Peyer's patch (tissue), 4 donors: ENCODE measurements around the gene GALNT9.

ENCODE experiments used
- CTCF ChIP-seq, 6 experiments: fragments of 450-650 bp in 4 of 6; fragments of 200-600 bp in 2 of 6; sonication (generic) in 1 of 6; IDR thresholded peaks; one replicate each; pipeline ENCODE4 v1.5.1; 2017 to 2019; ENCODE audit warnings: antibody characterized with exemption in 6 of 6, mild to moderate bottlenecking in 3 of 6, moderate library complexity in 1 of 6
- POLR2A ChIP-seq, 2 donors: fragments of 450-650 bp; IDR thresholded peaks; one replicate each; pipeline ENCODE4 v1.5.1; 2017; ENCODE audit warnings: antibody characterized with exemption in 2 of 2, mild to moderate bottlenecking in 2 of 2, moderate library complexity in 2 of 2

- TF ChIP-seq CTCF (IDR thresholded peaks at IDR 0.05) (no peak), POLR2A (IDR thresholded peaks at IDR 0.05) (no peak)
Measured at GRCh38 chr12:132166093-132166492, 163.3 kb downstream of the GALNT9 start.
